ENCODE measurements around the gene GNAS-AS1.

- no peak for TF ChIP-seq CTCF (IDR thresholded peaks at IDR 0.05)
- TF ChIP-seq POLR2A (IDR thresholded peaks at IDR 0.05), result no peak
Observed at GRCh38 chr20:58774214-58774613, 76.5 kb downstream of the GNAS-AS1 start.

Data from heart left ventricle (tissue), 13 donors.